Lung (tissue), 12 donors: Measurements from ENCODE around the gene OGT. TPM values are rescaled to one million over a fixed set of nuclear protein-coding genes. Genes with fewer than 3 reads are reported as not detected.

Experiments used
- ATAC-seq: fragments of 200-7000 bp; cut with Tn5 transposase; one replicate; pipeline ENCODE4 v1.9.1; 2020; ENCODE audit warnings: moderate number of reproducible peaks; ENCODE audit not compliant: insufficient read depth, low FRiP score
- DNase-seq, 3 donors: peaks; one replicate each; pipeline ENCODE4 v3.0.0-alpha.2; 2013 to 2017
- H3K27ac ChIP-seq, 2 donors: one replicate each; pipeline ENCODE4 v1.5.1; 2013; ENCODE audit warnings: mild to moderate bottlenecking in 2 of 2, moderate library complexity in 2 of 2, control low read depth in 1 of 2, inconsistent platforms in 1 of 2, low read depth in 1 of 2, low read length in 1 of 2
- H3K27me3 ChIP-seq, 3 donors: one replicate each; pipeline ENCODE4 v1.5.1; 2013; ENCODE audit warnings: low read length in 2 of 3; ENCODE audit not compliant: control insufficient read depth in 3 of 3, insufficient read depth in 3 of 3
- H3K36me3 ChIP-seq, 4 donors: one replicate each; pipeline ENCODE4 v1.5.1; 2013; ENCODE audit warnings: low read length in 4 of 4, mild to moderate bottlenecking in 1 of 4, moderate library complexity in 1 of 4; ENCODE audit not compliant: control insufficient read depth in 4 of 4, insufficient read depth in 4 of 4
- H3K4me1 ChIP-seq, 5 donors: one replicate each; pipeline ENCODE4 v1.5.1; 2013; ENCODE audit warnings: low read length in 5 of 5, mild to moderate bottlenecking in 2 of 5, moderate library complexity in 1 of 5; ENCODE audit not compliant: control insufficient read depth in 5 of 5, insufficient read depth in 5 of 5
- H3K4me3 ChIP-seq: one replicate; pipeline ENCODE4 v1.5.1; 2013; ENCODE audit warnings: mild to moderate bottlenecking, control low read depth, moderate library complexity
- H3K9ac ChIP-seq, 2 donors: one replicate each; pipeline ENCODE4 v1.5.1; 2013; ENCODE audit warnings: low read length in 2 of 2, control low read depth in 1 of 2; ENCODE audit not compliant: insufficient read depth in 1 of 2
- H3K9me3 ChIP-seq, 4 donors: one replicate each; pipeline ENCODE4 v1.5.1; 2013; ENCODE audit warnings: low read length in 3 of 4, mild to moderate bottlenecking in 1 of 4, moderate library complexity in 1 of 4; ENCODE audit not compliant: control insufficient read depth in 4 of 4, insufficient read depth in 3 of 4
- CTCF ChIP-seq: IDR thresholded peaks from 2 replicates; pipeline ENCODE4 v1.5.1; 2012; ENCODE audit warnings: mild to moderate bottlenecking; ENCODE audit errors: control extremely low read depth, extremely low read depth
- WGBS, 2 donors: extraction: QIAGEN DNeasy Blood & Tissue Kit; methylation state at CpG; one replicate each; pipeline ENCODE4 v1.1.7; 2013; 5-methylcytosine and 5-hydroxymethylcytosine counted together
- polyA plus RNA-seq, 2 donors: library from polyadenylated mRNA; stranded (reverse); fragments of 200-250 nt; gene quantifications; one replicate each; pipeline ENCODE4 v1.2.1, GENCODE V29; 2013
- total RNA-seq, 2 donors: library from RNA; depleted of rRNA in 1 of 2; stranded (reverse); fragments of >200 nt in 1 of 2; gene quantifications; one replicate each; pipeline ENCODE4 v1.2.1, GENCODE V29; 2014 to 2021
- donor health status: control.
- donor health status: control.
- donor health status: Bipolar disorder and iron deficiency.
- donor health status: healthy.
- donor health status: DM: yes; HTN: yes; CAD: no.

The OGT gene
- total and polyA plus RNA-seq, 4 donors: 32.3 to 385 (median 72.8) TPM

DNA sequence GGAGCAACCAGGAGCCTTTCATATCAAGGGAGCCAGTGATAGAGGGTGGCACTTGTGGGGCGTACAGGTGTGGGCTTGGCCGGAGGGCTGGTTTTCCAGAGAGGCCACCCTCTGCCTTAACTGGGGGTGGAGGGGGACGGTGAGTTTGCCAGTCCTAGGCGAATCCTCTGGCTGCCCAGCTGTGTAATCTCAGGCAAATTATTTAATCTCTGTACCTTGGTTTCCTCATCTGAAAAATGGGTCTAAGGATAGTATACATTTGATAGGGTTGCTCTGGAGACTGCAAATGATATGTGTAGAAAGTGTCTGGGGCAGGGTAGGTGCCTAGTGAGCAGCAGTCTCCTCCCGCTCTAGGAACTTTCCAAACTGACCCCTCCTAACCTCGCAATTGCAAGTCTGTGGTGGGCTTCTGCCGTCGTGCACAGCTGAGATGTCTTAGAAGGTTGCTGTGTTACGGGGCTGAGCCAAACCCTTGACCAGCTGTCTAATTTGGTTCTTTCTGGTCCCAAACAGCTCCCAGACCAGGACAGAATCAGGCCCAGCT lies 89.2 kb downstream of the OGT start:
- DNase-seq (peak in 1 of 3 donors; percentile 23), ATAC-seq (no peak)
- TF ChIP-seq CTCF: no peak
- Histone ChIP-seq H3K4me1 (peaks cover 0 to 12% (median 6%) of the 10 kb centered on the region in 5 donors), H3K4me3 (no peak overlapping the region), H3K36me3 (no peaks in the 10 kb centered on the region), H3K9me3 (peaks cover 0 to 1% (median 0%) of the 10 kb centered on the region in 4 donors), H3K27me3 (no peaks in the 10 kb centered on the region), H3K27ac (peak overlapping the region in 1 of 2 donors; percentile 59), H3K9ac (no peak overlapping the region)
- WGBS, 2 donors: 86 to 92% methylated on average over 9 of the region's 9 CpGs

DNA sequence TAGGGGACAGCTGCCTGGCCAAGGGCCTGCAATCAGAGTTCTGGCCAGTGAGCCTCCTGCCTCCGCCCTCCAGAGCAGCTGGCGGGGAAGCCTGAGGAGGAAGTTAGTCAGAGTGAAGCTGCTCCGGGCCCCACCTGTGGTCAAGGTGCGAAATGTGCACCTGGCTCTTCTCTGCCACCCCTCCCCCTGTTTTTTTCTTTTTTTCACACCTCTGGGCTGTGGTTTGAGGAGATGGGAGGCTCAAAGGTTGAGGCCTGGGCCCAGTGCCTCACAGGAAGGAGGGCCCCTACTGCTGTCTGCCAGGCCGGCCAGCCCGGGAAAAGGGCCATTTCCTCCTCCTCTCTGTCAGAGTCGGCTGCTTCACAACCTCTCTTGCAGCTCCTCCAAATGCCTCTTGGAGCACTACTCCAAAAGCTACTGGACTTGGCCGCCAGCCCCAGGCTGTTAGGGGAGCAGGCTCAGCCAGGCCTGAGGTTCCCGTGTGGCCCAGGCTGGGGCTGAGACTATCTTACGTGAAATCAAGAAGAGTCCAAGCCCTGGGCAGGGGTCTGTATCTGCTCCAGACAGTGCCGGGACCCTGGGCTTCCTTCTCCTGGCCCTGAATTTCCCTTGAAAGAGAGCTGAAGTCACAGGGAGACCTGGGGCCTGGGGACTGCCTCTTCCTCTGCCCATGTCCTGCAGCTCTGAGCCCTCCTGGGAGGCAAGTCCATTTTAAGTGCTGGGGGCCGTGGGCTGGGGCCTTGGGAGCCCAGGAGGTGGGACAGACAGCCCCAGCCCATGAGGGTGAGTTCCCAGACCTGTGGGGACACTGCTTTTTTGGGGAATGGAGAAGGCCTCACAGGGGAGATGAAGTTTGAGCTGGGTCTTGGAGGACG lies 89.9 kb downstream of the OGT start:
- Histone ChIP-seq H3K27ac (peak overlapping the region in 1 of 2 donors; percentile 59), H3K4me3 (no peak overlapping the region), H3K27me3 (no peaks in the 10 kb centered on the region), H3K4me1 (peaks cover 0 to 10% (median 6%) of the 10 kb centered on the region in 5 donors), H3K9ac (no peak overlapping the region), H3K36me3 (no peaks in the 10 kb centered on the region), H3K9me3 (peaks cover 0 to 1% (median 0%) of the 10 kb centered on the region in 4 donors)
- no peak for TF ChIP-seq CTCF
- DNase-seq (peak; percentile 86 to 92 (median 89)), ATAC-seq (peak; percentile 86)
- 23 to 29% methylated on average over 13 of the region's 13 CpGs for WGBS, 2 donors

DNA sequence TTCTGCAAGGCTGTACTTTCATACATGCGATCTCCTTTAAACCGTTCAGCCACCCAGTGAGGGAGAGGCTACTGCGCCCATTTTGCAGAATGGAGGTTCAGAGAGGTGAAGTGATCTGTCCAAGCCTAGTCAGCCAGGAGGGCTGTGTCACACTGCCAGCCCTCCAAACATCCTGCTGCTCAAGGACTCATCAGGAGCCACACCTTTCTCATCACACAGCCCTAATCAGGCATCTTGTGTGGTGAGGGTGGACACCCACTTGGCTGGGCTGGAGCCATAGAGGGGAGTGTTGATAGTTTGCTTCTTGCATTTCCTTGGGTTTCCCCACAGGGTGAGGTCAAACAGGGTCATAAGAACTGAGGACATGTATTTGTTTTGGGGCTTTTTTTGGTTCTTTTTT lies 90.8 kb downstream of the OGT start:
- no peaks in the 10 kb centered on the region for H3K36me3 ChIP-seq
- WGBS, 2 donors: 89 to 91% methylated on average over 3 of the region's 3 CpGs
- ATAC-seq: no peak
- no peak overlapping the region for H3K4me3 ChIP-seq
- peaks cover 0 to 3% (median 0%) of the 10 kb centered on the region in 4 donors for H3K9me3 ChIP-seq
- H3K27me3 ChIP-seq: no peaks in the 10 kb centered on the region
- no peak for DNase-seq
- peaks cover 0 to 10% (median 6%) of the 10 kb centered on the region in 5 donors for H3K4me1 ChIP-seq
- TF ChIP-seq CTCF: no peak
- no peak overlapping the region for H3K27ac ChIP-seq
- no peak overlapping the region for H3K9ac ChIP-seq
